Measurements from ENCODE around the gene CDIPT.

DNA sequence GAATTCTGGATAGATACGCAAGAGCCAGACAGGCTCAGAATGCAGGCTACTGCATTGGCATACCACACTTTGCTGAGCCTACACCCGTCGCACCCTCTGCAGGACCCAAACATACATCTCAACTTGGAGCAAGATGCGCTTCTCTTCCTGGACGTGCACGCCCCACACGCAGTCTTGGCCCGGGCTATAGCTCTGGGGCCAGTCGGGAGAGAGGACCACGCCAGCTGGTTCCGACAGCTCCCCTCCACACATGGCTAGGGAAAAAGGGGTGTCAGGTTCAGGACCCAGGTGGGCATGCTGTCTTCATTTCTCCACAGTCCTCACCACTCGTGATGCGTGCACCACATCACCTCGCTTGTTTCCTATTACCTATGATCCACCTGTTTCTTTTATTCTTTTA lies 15.1 kb upstream of the CDIPT start:
- TF ChIP-seq YY1 (IDR thresholded peaks at IDR 0.05; ENCODE audit: insufficient read depth, insufficient read length) (no peak), SUZ12 (IDR thresholded peaks at IDR 0.05; ENCODE audit: extremely low read depth, insufficient read depth, insufficient read length) (no peak), ZNF274 (IDR thresholded peaks at IDR 0.05; ENCODE audit: low read depth, low read length) (no peak)

Measured in NT2/D1 (cell line).